GM12878 (cell line): ENCODE data around the gene SPATA2. TPM values are rescaled to one million over a fixed set of nuclear protein-coding genes. Genes with fewer than 3 reads are reported as not detected.
"Not testable (repeated sequence)": the region's sequence is repeated elsewhere in the genome, so short reads cannot be mapped to it uniquely, and the experiment has no call there.

Experiments used
- ATAC-seq: fragments of 200-7000 bp; cut with Tn5 transposase; 3 replicates; pipeline ENCODE4 v1.9.1; 2020; ENCODE audit warnings: mild to moderate bottlenecking, moderate library complexity
- BruUV-seq: library from RNA; stranded (reverse); fragments of 400-500 nt; replicated peaks from 2 replicates; lab custom pipeline; 2021; lab: Mats Ljungman, UMichigan
- CTCF ChIA-PET: fragments of 300-600 bp; sonication (Branson Sonifier 250); formaldehyde crosslinking; extraction: SDS; loops from one replicate; lab custom pipeline; 2021; ENCODE audit warnings: inconsistent platforms; lab: Yijun Ruan, JAX
- POLR2A ChIA-PET: fragments of 350-600 bp; formaldehyde crosslinking; extraction: SDS; loops from one replicate; lab custom pipeline; 2021; ENCODE audit warnings: inconsistent platforms; lab: Charles Lee
- RAD21 ChIA-PET: fragments of 300-600 bp; sonication (Branson Sonifier 250); formaldehyde crosslinking; loops from one replicate; lab custom pipeline; 2023; ENCODE audit warnings: antibody characterized with exemption; ENCODE audit not compliant: unreplicated experiment; lab: Charles Lee
- SMC1A ChIA-PET: fragments of 300-600 bp; sonication (Branson Sonifier 250); formaldehyde crosslinking; loops from one replicate; lab custom pipeline; 2023; ENCODE audit not compliant: unreplicated experiment, uncharacterized antibody; lab: Charles Lee
- DNase-seq: peaks from one replicate; pipeline ENCODE4 v3.0.0-alpha.2; 2011; ENCODE audit warnings: low read depth, low spot score
- FAIRE-seq: peaks from 3 replicates; lab custom pipeline; 2011; peaks lifted over from hg19 to GRCh38; lab: Jason Lieb, UNC
- H2AFZ ChIP-seq: 2 replicates; pipeline ENCODE4 v1.6.0; 2011; ENCODE audit warnings: low read depth, low read length, control low read depth; ENCODE audit not compliant: control insufficient read depth
- H3K27ac ChIP-seq: 2 replicates; pipeline ENCODE4 v1.5.1; 2011; ENCODE audit warnings: control low read depth; ENCODE audit not compliant: control insufficient read depth, insufficient read depth
- H3K27me3 ChIP-seq, 2 experiments: replicated peaks in 1 of 2; 2 replicates each; pipeline versions ENCODE4 v1.6.0 to v1.6.1; 2011; ENCODE audit warnings: low read length in 1 of 2; ENCODE audit not compliant: control insufficient read depth in 2 of 2, insufficient read depth in 2 of 2
- H3K36me3 ChIP-seq, 2 experiments: 2 replicates each; pipeline ENCODE4 v1.5.1; 2011; ENCODE audit warnings: low read length in 1 of 2; ENCODE audit not compliant: control insufficient read depth in 2 of 2, insufficient read depth in 2 of 2
- H3K4me1 ChIP-seq: 2 replicates; pipeline ENCODE4 v1.6.1; 2011; ENCODE audit warnings: mild to moderate bottlenecking, low read length, moderate library complexity, mixed read lengths; ENCODE audit not compliant: control insufficient read depth, insufficient read depth
- H3K4me2 ChIP-seq: 2 replicates; pipeline ENCODE4 v1.6.0; 2011; ENCODE audit warnings: control low read depth; ENCODE audit not compliant: control insufficient read depth, insufficient read depth
- H3K4me3 ChIP-seq: fragments of 200-600 bp; sonication (generic); 2 replicates; pipeline ENCODE4 v1.5.1; 2016
- H3K79me2 ChIP-seq: 2 replicates; pipeline ENCODE4 v1.6.0; 2011; ENCODE audit warnings: low read length; ENCODE audit not compliant: control insufficient read depth, insufficient read depth
- H3K9ac ChIP-seq: 2 replicates; pipeline ENCODE4 v1.8.0; 2011; ENCODE audit warnings: low read length, control low read depth, mixed read lengths; ENCODE audit not compliant: control insufficient read depth, insufficient read depth
- H3K9me3 ChIP-seq: replicated peaks from 3 replicates; pipeline ENCODE4 v1.5.1; 2011; ENCODE audit warnings: mild to moderate bottlenecking, low read length; ENCODE audit not compliant: control insufficient read depth, insufficient read depth
- H4K20me1 ChIP-seq: 2 replicates; pipeline ENCODE4 v1.6.0; 2011; ENCODE audit not compliant: control insufficient read depth, insufficient read depth
- BCL3 ChIP-seq: IDR thresholded peaks from 2 replicates; pipeline ENCODE4 v1.6.1; 2011; ENCODE audit warnings: borderline replicate concordance, low read depth, mild to moderate bottlenecking, moderate library complexity, low read length; ENCODE audit not compliant: insufficient read depth, poor library complexity, severe bottlenecking
- BRCA1 ChIP-seq: IDR thresholded peaks from 2 replicates; pipeline ENCODE4 v1.6.1; 2011; ENCODE audit warnings: low read depth, low read length, improper control_type of control experiment
- FOS ChIP-seq: IDR thresholded peaks from 3 replicates; pipeline ENCODE4 v1.6.1; 2011; ENCODE audit warnings: borderline replicate concordance; ENCODE audit not compliant: insufficient read length; ENCODE audit errors: extremely low read depth
- HDAC2 ChIP-seq: fragments of 200-600 bp; sonication (generic); IDR thresholded peaks from 2 replicates; pipeline ENCODE4 v1.6.1; 2017
- RAD51 ChIP-seq: fragments of 450-650 bp; IDR thresholded peaks from 2 replicates; pipeline ENCODE4 v1.6.1; 2016; ENCODE audit warnings: moderate library complexity, mild to moderate bottlenecking, inconsistent platforms
- RBBP5 ChIP-seq: fragments of 200-600 bp; sonication (generic); conservative IDR thresholded peaks from 2 replicates; pipeline ENCODE4 v1.6.1; 2016
- SIN3A ChIP-seq: IDR thresholded peaks from 2 replicates; pipeline ENCODE4 v1.6.1; 2012; ENCODE audit warnings: low read depth, low read length, improper control_type of control experiment
- SMARCA5 ChIP-seq: fragments of 450-650 bp; IDR thresholded peaks from 2 replicates; pipeline ENCODE4 v1.6.1; 2017; ENCODE audit warnings: mild to moderate bottlenecking
- SPI1 ChIP-seq: IDR thresholded peaks from 2 replicates; pipeline ENCODE4 v1.6.1; 2011; ENCODE audit warnings: low read depth, mild to moderate bottlenecking, low read length, moderate library complexity, borderline replicate concordance; ENCODE audit not compliant: insufficient read depth
- SUZ12 ChIP-seq: fragments of 200-600 bp; sonication (generic); IDR thresholded peaks from one replicate; pipeline ENCODE4 v1.6.1; 2018; ENCODE audit warnings: antibody characterized with exemption, mild to moderate bottlenecking; ENCODE audit not compliant: unreplicated experiment
- TCF3 ChIP-seq: IDR thresholded peaks from 2 replicates; pipeline ENCODE4 v1.6.1; 2012; ENCODE audit warnings: low read depth, mild to moderate bottlenecking, low read length, borderline replicate concordance; ENCODE audit not compliant: insufficient read depth
- WGBS: methylation state at CpG from one replicate; pipeline ENCODE4 v1.1.6; 2016; ENCODE audit warnings: low lambda C conversion rate; ENCODE audit not compliant: insufficient replicate concordance, insufficient coverage; ENCODE audit errors: missing lambda C conversion rate; 5-methylcytosine and 5-hydroxymethylcytosine counted together
- in situ Hi-C: fragments of 300-500 bp; cut with MboI; formaldehyde crosslinking; loops from 9 replicates; pipeline ENCODE4 v1.14.3; 2018; ENCODE audit warnings: mixed read lengths
- intact Hi-C: fragments of 100-400 bp; cut with micrococcal nuclease; formaldehyde crosslinking; loops from one replicate; pipeline ENCODE4 v1.14.2; 2022; ENCODE audit not compliant: unreplicated experiment
- polyA plus RNA-seq, 11 experiments: library from polyadenylated mRNA; depleted of rRNA in 4 of 11; unstranded in 6 of 11; stranded (reverse) in 5 of 11; fragments of >200 nt; fragmentation: Nextera tagmentation in 4 of 11; fragmentation: Illumina TruSeq in 1 of 11; extraction: Ambion mirVana in 4 of 11; extraction: Trizol in 1 of 11; gene quantifications; 1 replicate in 1 of 11; 2 replicates in 10 of 11; pipeline versions ENCODE4 v1.2.1 to v1.2.3, GENCODE V29; 2011 to 2016; ENCODE audit warnings: inconsistent platforms in 2 of 11, missing spikeins in 2 of 11, low read depth in 1 of 11
- total RNA-seq, 4 experiments: library from RNA; depleted of rRNA in 3 of 4; stranded (reverse); fragments of >200 nt in 3 of 4; fragmentation: Illumina TruSeq in 1 of 4; extraction: Trizol in 1 of 4; gene quantifications; 2 replicates each; pipeline versions ENCODE4 v1.2.1 to v1.2.3, GENCODE V29; 2013 to 2021

Gene SPATA2
- total and polyA plus RNA-seq, 10 of the 15 experiments (the other 5 are each of a cell fraction or from before 2014, with no cell fraction given), result 0.93 to 11.7 (median 5.6) TPM

- TF ChIP-seq SPI1 (no peak), SMARCA5 (no peak), RBBP5 (no peak), HDAC2 (no peak), TCF3 (no peak), FOS (no peak), BRCA1 (no peak), BCL3 (no peak), SUZ12 (no peak), SIN3A (no peak), RAD51 (no peak)
- TF ChIP-seq, all 136 proteins: peak for 0
Observed at GRCh38 chr20:49956689-49957088, 41.4 kb upstream of the SPATA2 start (continued).

- H3K36me3 ChIP-seq, result peaks cover 14 to 16% of the 10 kb centered on the region in 2 experiments
- CTCF ChIA-PET, result interaction anchor here (1.3 to 2.0 kb wide), 2 partner anchors 9 to 115 kb away, joined by 4 to 8 read pairs; no protein-coding TSS in a partner anchor
- H3K9me3 ChIP-seq, H3K9ac ChIP-seq, SMC1A ChIA-PET, H3K79me2 ChIP-seq, H3K27ac ChIP-seq, H3K27me3 ChIP-seq, POLR2A ChIA-PET, H2AFZ ChIP-seq, H4K20me1 ChIP-seq, H3K4me3 ChIP-seq, FAIRE-seq, H3K4me2 ChIP-seq, ATAC-seq, DNase-seq, intact Hi-C loops, in situ Hi-C loops, BruUV-seq, RAD21 ChIA-PET: not testable (repeated sequence)
- 88% methylated on average over 12 of the region's 12 CpGs for WGBS
- peaks cover 14% of the 10 kb centered on the region for H3K4me1 ChIP-seq
Observed at GRCh38 chr20:49955830-49956396, 40.6 kb upstream of the SPATA2 start.
